Activated CD4-positive, alpha-beta T cell treated with anti-CD3 and anti-CD28 coated beads, Interleukin-2, amount 50 U/mL, for 16 hours (primary cell): Measurements from ENCODE around the gene SMYD3.
A peak's percentile ranks its signal among the peaks of the same experiment; 100 is the strongest.
"Not testable (repeated sequence)": the region's sequence is repeated elsewhere in the genome, so short reads cannot be mapped to it uniquely, and the experiment has no call there.

Experiments
- DNase-seq: peaks from one replicate; pipeline ENCODE4 v3.0.0-alpha.2; 2020

Gene SMYD3

GRCh38 chr1:245809361-245809760 is 697.7 kb downstream of the SMYD3 start:
- no peak for DNase-seq

DNA sequence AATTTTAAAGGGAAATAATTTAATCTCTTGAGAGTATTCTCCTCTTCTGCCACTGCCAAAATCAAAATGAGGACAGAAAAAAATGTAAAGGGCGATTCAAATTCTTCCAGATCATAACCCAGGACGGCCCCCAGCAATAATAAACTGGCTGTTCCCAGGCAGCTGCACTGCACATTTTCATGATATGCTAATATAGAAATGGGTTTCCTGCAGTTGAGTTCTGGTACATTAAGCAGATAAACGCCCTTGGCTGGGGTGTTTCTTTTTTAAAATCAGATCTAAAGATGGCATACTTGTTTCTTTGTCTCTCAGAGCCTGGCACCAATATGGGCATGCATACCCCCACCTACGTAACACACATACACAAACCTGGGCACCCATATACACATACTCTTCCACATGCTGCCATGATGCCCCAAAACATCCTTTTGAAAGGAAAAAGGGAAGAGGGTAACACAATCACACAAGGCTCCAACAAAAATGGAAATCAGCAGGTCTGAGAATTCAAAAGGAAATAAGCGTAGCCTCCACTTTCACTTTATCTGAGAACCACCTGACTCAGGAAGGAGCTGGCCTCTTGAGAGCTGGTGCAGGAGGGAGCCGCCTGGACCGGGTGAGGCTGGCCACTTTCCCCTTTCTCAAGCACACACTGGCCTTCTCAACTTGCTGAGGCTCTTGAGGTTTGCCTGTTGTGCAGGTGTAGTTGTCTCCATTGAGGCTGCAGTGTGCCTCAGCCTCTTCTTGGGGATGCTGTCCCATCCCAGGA is 698.9 kb downstream of the SMYD3 start:
- no peak for DNase-seq

DNA sequence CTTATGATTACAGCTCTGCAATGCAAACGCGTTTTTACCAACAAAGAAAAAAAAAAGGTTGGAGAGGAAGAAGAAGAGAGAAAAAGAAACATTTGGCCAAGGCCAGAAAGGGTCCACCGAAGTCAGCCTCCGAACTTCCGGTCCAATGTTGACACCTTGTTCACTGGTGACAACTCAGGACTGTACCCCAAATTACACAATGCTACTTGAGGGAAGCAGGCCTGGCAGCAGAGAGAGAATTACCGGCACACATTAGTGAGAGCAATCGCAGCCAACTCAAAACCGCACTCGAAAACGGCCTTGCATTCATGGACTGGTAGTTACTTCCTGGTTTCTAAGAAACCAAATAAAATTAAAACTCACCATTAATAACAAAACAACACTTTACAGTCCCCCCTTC is 699.8 kb downstream of the SMYD3 start:
- peak; percentile 35 for DNase-seq

DNA sequence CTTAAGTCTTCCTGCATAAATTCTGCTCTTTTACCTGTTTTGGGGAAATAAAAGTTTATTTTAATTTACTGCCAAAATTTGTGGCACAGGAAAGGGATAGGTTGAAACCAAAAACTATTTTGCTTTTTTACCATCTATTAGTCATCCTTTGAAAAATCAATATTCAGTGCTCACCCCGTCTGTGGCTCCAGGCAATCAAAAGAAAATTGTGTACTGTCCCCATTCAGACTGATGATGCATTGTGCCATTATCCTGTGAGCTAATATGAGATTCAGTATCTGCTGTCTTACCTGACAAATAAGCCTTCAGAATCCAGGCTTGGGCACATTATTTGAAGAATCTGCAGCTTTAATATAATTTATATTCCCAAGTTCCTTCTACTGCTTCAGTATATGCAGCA is 701.5 kb downstream of the SMYD3 start:
- DNase-seq, result no peak

DNA sequence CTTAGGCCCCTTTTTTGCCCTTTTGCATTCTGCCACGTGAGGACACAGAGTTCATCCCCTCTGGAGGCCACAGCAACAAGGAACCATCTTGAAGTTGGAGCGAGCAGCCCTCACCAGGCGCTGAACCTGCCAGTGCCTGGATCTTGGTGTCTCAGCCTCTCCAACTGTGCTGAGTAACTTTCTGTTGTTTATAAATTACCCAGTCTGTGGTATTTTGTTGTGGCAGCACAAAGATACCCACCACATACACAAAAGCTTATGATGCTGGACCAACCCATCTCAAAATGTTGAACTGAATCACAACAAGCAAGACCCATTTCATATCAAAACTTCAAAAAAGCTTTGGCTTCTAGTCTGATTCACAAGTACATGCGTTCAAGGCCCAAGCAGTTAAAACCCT is 702.4 kb downstream of the SMYD3 start:
- no peak for DNase-seq

GRCh38 chr1:245803666-245804037 is 703.4 kb downstream of the SMYD3 start:
- no peak for DNase-seq

DNA sequence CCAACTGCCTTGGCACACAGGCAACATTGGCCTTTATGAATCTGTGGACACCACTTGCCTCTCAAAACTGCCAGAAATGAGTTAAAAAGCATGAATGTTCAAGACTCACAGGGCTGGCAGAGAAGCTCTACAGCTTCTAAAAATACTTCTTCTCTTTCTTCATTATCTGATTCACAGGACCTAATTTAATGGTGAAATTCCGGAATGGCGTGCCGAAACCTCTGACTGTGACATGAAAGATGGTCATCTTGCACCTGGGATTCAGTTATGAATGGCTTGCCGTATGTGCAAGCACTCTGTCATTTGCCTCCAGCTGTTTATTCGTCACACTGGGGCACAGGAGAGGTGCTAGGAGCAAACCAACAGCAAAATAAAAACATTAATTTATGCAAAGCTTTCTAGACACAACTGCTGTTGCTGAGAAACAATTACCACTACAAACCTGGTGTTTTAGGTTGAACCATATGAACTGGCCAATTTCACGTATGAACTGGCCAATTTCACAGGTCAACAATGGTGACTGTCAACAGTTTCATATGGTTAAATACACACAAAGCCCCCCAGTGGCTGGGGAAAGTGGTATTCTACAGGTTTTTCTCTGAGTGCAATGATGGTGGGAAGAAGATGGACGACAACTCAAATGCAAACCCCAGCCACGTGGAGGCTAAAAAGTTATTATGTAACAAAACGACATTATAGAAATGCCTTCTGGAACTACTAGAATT is 704.0 kb downstream of the SMYD3 start:
- DNase-seq, result no peak

DNA sequence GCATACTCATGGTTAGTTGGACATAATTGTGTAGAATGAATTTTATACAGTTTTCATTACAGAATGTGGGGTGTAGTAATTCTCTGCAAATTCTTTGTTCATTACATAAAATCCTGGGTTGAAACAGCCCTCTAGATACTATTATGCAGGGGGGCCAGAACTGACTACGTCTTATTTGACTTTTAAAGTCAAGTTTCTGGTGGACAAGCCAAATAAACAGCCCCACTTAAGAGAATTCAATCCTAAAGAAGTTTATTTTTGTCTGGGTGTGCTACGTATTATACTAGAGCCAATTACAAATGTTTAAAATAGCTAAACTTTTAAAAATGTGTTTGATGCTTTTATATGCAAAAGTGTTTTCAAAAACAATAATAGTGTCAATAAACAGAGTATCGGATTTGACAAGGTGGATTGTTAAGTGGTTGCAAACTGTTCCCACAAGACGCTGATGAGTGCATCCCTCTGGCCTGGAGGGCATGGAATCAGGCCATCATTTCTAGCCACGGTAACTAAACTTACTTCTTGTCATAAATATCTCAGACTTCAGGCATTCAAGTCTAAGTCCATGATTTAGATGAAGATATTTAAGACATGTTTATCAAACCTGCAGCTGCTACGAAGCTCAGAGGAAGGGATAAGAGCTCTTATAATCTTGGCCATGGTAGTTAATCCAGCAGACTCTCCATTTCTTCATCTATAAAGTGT is 706.0 kb downstream of the SMYD3 start:
- no peak for DNase-seq

DNA sequence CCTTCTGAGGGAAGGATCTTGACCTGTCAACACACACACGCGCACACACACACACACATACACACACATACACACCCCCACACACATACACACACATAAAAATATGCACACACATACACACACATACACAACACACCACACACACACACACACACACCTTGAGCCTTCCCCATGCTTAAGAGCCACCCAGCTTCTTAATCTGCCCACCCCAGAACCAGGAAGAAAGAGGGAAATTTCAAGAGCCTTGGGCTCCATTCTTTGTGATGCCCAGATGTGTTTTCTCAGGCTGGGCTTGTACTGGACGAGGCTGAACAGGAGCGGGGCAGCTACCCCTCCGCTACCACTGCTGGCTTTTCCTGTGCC is 708.7 kb downstream of the SMYD3 start:
- DNase-seq, result no peak

DNA sequence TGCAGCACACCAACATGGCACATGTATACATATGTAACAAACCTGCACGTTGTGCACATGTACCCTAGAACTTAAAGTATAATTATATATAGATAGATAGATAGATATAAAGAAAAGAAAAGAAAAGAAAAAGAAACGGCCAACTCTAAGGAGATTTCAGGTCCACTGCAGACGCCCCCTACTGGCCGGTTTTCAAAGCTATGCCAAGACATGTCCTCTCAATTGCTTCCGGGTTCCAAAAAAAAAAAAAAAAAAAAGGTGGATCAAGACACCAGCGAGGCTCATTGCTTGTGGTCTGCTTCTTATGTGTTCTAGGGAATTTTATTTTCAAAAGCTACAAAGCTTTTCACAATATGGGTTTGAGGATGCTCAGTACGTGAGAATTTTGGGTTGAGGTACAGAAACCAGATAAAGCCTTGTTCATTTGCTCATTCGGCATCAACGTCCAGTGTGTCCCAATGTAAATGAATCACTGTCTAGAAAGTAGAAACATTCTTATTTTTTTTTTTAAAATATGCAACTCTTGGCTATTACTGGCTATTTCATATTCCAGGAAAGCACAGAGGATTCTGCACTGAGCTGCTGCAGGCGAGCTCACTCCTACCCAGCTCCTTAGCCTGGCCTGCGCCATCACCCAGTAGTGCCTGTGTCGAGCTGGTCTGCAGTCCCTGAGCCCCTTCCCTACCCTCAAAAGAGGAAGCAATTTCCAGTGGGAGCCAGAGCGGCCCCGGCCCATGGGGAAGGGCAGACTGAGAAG is 709.3 kb downstream of the SMYD3 start:
- no peak for DNase-seq

DNA sequence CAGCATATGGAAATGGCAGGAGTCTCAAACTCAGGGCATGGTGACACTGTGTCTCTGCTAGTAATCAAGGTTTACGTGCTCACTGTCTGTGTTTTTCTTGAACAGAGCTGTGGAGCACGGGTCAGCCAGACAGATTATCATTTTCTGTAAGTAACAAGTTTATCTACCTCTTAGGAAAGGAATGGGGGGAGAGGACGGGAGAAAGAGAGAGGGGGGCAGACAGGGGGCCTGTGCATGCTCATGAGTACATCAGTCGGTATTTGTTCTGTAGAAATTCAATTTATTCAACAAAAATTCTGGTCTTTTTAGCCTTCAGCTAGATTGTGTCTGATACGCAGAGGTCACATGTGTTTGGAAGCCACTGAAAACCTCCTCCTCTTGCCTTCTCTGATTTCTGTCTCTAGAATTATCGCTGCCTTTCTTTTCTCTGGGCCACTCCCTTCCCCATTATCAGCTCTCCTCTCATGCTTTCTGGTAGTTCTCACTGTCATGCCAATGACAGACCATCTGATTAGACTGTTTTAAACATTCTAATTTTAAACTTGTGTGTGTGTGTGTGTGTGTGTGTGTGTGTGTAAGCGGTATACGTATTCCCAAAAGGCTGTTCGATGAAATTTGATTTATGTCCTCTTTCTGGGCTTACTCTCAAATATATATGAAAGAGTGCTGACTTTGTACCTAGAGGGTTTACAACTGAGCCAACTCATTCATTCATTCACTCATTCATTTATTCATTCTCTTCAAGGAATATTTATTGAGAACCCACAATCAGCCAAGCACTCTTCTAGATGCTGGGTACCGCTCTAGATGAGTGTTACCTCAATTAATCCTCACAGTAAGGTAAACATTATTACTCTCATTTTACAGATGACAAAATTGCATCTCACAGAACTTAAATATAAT is 715.4 kb downstream of the SMYD3 start:
- DNase-seq, result no peak

DNA sequence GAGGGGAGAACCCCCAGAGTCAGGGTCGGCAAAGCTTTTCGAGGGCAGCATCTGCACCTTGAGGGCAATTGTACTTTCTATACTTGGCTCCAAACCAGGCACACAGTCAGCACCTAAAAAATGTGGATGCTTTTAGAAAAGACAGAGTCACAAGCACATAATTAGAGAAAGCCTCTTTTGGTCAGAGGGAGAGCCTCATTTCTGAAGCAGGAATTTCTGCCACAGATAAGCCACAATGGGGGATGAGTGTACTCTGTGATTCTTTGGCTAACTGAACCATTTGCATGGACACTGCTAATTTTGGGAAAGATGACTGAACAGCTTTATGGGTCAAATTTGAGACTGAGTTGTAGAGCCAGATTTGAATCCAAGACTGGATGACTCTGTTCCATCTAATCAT is 716.6 kb downstream of the SMYD3 start:
- DNase-seq, result no peak

- no peak for DNase-seq
Observed at GRCh38 chr1:245788886-245789285, 718.2 kb downstream of the SMYD3 start.

DNA sequence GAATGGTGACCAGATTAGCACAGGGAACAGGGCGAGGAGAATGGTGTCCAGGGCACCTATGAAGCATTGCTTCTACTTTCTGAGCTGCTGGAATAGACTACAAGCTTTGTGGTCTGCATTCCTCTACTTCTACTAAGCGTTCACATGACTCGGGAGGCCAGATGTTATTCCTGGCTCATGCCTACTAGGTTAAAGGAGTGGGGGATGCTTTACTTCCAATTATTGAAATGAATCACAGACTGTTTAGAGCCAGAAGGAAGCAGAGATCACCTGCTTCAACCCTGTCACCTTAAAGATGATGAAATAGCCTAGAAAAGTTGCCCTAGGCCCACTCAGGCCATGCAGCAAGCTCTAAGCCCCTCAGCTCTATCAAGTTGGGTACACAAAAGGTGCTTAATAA is 718.8 kb downstream of the SMYD3 start:
- DNase-seq, result no peak

DNA sequence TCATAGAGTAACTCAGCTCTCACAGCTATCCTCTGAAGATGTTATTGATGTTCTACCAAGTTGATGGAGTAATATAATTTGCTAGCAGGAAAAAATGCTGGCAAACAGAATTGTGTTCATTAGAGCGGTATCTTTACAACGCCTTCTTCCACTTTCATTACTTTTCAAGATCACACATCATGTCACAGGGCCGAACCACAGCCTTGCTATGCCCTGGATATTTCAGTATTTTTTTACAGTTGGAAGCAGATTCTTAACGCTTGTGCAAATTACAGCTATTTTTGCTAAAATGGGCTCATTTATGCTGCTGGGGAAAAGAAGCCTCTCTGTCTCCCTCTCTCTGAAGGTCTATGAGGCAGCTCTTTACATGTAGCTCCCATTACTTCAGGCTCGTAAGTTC is 720.1 kb downstream of the SMYD3 start:
- no peak for DNase-seq

GRCh38 chr1:245779797-245780755 is 727.0 kb downstream of the SMYD3 start:
- no peak for DNase-seq

- DNase-seq, result no peak
Observed at GRCh38 chr1:245777752-245778151, 729.3 kb downstream of the SMYD3 start.

DNA sequence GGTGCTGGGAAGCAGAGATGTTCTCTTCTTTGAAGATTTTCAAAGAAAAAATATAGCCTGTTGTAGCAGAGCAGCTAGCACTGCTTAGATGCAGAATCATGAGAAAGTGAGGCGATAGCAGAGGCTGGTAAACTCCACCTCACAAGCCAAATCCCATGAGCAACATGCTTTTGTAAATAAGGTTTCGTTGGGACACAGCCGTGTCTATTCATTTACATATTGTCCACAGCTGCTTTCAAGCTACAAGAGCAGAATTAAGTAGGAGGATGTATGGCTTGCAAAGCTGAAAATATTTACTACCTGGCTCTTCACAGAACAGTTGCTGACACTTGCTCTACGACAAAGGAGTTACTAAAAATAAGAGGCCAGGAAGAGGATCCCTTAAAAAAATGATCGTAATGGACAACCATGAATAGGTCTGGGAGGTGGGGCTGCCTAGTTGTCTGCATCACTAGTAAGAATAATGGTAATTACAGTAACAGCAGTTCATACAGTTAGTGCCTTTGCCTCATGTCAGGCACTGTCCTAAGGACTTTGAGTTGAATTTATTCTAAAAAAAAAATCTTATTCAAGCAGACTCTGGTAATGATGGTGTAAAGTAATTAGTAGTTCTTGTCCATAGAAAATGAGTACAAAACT is 730.3 kb downstream of the SMYD3 start:
- no peak for DNase-seq

DNA sequence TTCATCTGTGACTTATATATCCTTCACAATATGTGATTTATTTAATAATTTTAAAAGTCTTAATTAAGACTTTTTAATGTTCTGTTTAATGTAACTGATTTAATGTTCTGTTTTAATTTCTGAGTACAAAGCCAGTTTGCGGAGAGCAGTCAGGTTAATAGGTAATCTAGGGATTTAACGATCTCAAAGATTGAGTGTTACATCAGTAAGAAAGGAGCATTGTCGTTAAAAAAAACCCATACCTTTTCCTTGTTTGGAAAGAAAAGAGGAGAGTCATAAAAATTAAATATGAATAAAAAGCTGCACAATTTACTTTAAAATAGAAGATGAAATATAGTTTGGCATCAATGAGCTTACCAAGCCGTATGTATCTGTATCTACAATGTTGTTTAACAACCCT is 730.9 kb downstream of the SMYD3 start:
- DNase-seq, result no peak

DNA sequence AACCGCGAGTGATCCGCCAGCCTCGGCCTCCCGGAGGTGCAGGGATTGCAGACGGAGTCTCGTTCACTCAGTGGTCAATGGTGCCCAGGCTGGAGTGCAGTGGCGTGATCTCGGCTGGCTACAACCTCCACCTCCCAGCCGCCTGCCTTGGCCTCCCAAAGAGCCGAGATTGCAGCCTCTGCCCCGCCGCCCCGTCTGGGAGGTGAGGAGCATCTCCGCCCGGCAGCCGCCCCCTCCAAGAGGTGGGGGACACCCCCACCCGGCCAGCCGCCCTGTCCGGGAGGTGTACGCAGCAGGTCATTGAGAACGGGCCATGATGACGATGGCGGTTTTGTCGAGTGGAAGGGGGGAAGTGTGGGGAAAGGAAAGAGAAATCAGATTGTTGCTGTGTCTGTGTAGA is 732.1 kb downstream of the SMYD3 start:
- not testable (repeated sequence) for DNase-seq

- no peak for DNase-seq
Observed at GRCh38 chr1:245774196-245774595, 732.9 kb downstream of the SMYD3 start.
